ENCODE data around the gene CCDC69.

DNA sequence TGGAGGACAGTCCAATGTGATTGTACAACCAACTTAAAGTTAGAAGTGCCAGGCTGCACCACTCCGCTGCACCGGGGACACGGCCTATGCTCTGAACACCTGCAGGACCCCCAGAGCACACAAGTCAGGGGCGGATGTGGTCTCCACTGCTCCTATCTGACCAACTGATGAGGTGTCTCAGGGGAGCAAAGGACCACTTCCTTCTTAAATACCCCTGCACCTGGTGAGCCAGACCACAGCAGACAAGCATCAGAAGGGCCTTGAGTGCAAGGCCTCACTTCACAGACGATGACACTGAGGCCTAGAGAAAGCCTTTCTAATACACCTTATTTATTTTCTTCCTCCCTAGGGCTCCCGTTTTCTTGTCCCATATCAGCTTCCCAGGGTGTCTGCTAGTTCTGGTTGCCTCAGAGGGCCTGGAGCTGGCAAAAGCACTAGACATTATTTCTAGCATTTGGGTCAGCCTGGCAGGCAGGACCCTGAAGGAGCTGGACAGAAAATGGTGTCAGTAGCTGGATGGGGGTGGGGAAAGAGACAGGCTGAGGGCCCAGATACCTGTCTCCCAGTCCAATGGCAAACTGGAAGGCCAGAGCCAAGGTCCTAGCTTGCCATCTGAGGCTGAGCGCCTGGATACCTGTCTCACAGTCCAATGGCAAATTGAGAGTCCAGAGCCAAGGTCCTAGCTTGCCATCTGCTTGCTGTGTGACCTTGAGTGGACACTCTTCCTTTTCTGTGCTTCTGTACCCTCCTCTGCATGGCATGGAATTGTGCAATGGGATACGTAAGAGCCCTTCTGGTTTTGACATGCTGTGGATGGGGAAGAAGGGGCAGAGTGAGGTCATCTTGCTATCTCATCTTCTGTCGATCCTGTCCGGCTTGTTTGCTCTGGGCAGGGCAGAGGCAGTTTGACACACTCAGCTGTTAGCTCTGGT, 9.0 kb downstream of the CCDC69 start:
- no peak for TF ChIP-seq POLR2A (IDR thresholded peaks at IDR 0.05)
- TF ChIP-seq, protein P1, sequence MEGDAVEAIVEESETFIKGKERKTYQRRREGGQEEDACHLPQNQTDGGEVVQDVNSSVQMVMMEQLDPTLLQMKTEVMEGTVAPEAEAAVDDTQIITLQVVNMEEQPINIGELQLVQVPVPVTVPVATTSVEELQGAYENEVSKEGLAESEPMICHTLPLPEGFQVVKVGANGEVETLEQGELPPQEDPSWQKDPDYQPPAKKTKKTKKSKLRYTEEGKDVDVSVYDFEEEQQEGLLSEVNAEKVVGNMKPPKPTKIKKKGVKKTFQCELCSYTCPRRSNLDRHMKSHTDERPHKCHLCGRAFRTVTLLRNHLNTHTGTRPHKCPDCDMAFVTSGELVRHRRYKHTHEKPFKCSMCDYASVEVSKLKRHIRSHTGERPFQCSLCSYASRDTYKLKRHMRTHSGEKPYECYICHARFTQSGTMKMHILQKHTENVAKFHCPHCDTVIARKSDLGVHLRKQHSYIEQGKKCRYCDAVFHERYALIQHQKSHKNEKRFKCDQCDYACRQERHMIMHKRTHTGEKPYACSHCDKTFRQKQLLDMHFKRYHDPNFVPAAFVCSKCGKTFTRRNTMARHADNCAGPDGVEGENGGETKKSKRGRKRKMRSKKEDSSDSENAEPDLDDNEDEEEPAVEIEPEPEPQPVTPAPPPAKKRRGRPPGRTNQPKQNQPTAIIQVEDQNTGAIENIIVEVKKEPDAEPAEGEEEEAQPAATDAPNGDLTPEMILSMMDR (IDR thresholded peaks at IDR 0.05 in 4 of 5, conservative IDR thresholded peaks at IDR 0.05 in 1 of 5), result no peak

All from gastrocnemius medialis (tissue), 4 donors.